ENCODE data around the gene RNF157. TPM values are rescaled to one million over a fixed set of nuclear protein-coding genes. Genes with fewer than 3 reads are reported as not detected.
"Not testable (repeated sequence)": the region's sequence is repeated elsewhere in the genome, so short reads cannot be mapped to it uniquely, and the experiment has no call there.

RNF157 gene
- total and polyA plus RNA-seq, 2 of the 4 experiments (the other 2 are of a cell fraction), result 0.54 to 1.3 TPM

GRCh38 chr17:76260220-76260619, 19.9 kb upstream of the RNF157 start (continued):
- TF ChIP-seq ELK1 (IDR thresholded peaks at IDR 0.05; ENCODE audit: borderline replicate concordance, low read depth, low read length) (no peak), CEBPB (IDR thresholded peaks at IDR 0.05; ENCODE audit: low read depth, low read length) (no peak), RCOR1 (IDR thresholded peaks at IDR 0.05; ENCODE audit: insufficient replicate concordance, low read length) (no peak)

GRCh38 chr17:76256430-76257050, 16.2 kb upstream of the RNF157 start:
- H4K20me1 ChIP-seq (ENCODE audit: insufficient read depth, low read length); H3K27ac ChIP-seq (ENCODE audit: insufficient read depth, low read length); H4K5ac ChIP-seq (ENCODE audit: low read depth, low read length); in situ Hi-C loops (cut with MboI; ENCODE audit: low sequenced_read_pairs); H3K14ac ChIP-seq (replicated peaks; ENCODE audit: low read depth, low read length); H4K8ac ChIP-seq (ENCODE audit: low read depth in 2 of 2, low read length in 2 of 2); H3K56ac ChIP-seq (ENCODE audit: extremely low read depth, insufficient read depth, low read length); H3K23ac ChIP-seq (ENCODE audit: low read depth, low read length); CTCF ChIA-PET; H2BK5ac ChIP-seq (ENCODE audit: low read depth, low read length, poor library complexity, severe bottlenecking); H3K4me2 ChIP-seq (ENCODE audit: low read depth, low read length); DNase-seq; H2BK15ac ChIP-seq (ENCODE audit: low read depth, low read length); H4K91ac ChIP-seq (ENCODE audit: insufficient read depth, low read depth, low read length); H3K36me3 ChIP-seq (ENCODE audit: control insufficient read depth, insufficient read depth, low read length); H3K79me1 ChIP-seq (ENCODE audit: low read depth in 1 of 2, low read length in 2 of 2); H3K27me3 ChIP-seq (ENCODE audit: control insufficient read depth, insufficient read depth, low read length); H2AK9ac ChIP-seq (replicated peaks; ENCODE audit: low read depth, low read length, poor library complexity); H2AK5ac ChIP-seq (ENCODE audit: low read depth, low read length); H2BK120ac ChIP-seq (ENCODE audit: low read depth, low read length); H2BK20ac ChIP-seq (ENCODE audit: low read depth, low read length); intact Hi-C loops (cut with micrococcal nuclease); H3K9ac ChIP-seq (ENCODE audit: low read depth, low read length); H2AFZ ChIP-seq (replicated peaks; ENCODE audit: low read length, poor library complexity); H3K4me3 ChIP-seq (ENCODE audit: insufficient read depth, low read depth, low read length); dilution Hi-C loops (cut with HindIII; ENCODE audit: low sequenced_read_pairs, unreplicated experiment); POLR2A ChIA-PET (ENCODE audit: unreplicated experiment); ATAC-seq (ENCODE audit: low read depth); H3K18ac ChIP-seq (ENCODE audit: low read depth, low read length); BruUV-seq (replicated peaks); H3K9me3 ChIP-seq (ENCODE audit: control insufficient read depth, insufficient read depth, low read length); H3K4ac ChIP-seq (ENCODE audit: low read depth, low read length): not testable (repeated sequence)
- Histone ChIP-seq H3K9me1 (ENCODE audit: insufficient read depth, low read length) (peaks cover 14% of the 10 kb centered on the region), H3K4me1 (ENCODE audit: control insufficient read depth, insufficient read depth, low read length) (peaks cover 12% of the 10 kb centered on the region)
- 94% methylated on average over 11 of the region's 19 CpGs; no CpG with 5 or more reads in 1 of the 2 experiments for WGBS, 2 experiments (ENCODE audit: extremely low coverage in 2 of 2, insufficient read length in 1 of 2)

Data from IMR-90 (cell line).